ENCODE measurements around the gene ACBD4.

DNA sequence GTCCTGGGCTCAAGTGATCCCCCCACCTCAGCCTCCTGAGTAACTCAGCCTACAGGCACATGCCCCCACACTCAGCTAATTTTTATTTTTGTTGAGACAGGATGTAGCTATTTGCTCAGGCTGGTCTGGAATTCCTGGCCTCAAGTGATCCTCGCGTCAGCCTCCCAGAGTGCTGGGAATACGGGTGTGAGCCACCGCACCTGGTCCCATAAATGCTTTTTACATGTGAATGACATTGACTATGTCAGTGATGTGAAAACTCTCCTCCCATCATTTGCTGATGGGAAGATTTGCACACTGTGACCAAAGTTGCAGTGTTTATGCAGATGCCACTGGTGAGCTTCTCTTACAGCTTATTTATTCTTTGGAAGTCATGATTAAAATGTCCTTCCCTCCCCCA lies 18.2 kb upstream of the ACBD4 start:
- TF ChIP-seq, protein P1, sequence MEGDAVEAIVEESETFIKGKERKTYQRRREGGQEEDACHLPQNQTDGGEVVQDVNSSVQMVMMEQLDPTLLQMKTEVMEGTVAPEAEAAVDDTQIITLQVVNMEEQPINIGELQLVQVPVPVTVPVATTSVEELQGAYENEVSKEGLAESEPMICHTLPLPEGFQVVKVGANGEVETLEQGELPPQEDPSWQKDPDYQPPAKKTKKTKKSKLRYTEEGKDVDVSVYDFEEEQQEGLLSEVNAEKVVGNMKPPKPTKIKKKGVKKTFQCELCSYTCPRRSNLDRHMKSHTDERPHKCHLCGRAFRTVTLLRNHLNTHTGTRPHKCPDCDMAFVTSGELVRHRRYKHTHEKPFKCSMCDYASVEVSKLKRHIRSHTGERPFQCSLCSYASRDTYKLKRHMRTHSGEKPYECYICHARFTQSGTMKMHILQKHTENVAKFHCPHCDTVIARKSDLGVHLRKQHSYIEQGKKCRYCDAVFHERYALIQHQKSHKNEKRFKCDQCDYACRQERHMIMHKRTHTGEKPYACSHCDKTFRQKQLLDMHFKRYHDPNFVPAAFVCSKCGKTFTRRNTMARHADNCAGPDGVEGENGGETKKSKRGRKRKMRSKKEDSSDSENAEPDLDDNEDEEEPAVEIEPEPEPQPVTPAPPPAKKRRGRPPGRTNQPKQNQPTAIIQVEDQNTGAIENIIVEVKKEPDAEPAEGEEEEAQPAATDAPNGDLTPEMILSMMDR (conservative IDR thresholded peaks at IDR 0.05; ENCODE audit: low read length) = no peak
- TF ChIP-seq EZH2phosphoT487 (IDR thresholded peaks at IDR 0.05; ENCODE audit: borderline replicate concordance) = no peak

Measured in Loucy (cell line).